NCI-H2081 (cell line): ENCODE data around the gene PSMB3.

Source experiments
- DNase-seq, 2 experiments: peaks; one replicate each; lab custom pipeline; 2025; lab: John Stamatoyannopoulos, UW

The PSMB3 gene

DNA sequence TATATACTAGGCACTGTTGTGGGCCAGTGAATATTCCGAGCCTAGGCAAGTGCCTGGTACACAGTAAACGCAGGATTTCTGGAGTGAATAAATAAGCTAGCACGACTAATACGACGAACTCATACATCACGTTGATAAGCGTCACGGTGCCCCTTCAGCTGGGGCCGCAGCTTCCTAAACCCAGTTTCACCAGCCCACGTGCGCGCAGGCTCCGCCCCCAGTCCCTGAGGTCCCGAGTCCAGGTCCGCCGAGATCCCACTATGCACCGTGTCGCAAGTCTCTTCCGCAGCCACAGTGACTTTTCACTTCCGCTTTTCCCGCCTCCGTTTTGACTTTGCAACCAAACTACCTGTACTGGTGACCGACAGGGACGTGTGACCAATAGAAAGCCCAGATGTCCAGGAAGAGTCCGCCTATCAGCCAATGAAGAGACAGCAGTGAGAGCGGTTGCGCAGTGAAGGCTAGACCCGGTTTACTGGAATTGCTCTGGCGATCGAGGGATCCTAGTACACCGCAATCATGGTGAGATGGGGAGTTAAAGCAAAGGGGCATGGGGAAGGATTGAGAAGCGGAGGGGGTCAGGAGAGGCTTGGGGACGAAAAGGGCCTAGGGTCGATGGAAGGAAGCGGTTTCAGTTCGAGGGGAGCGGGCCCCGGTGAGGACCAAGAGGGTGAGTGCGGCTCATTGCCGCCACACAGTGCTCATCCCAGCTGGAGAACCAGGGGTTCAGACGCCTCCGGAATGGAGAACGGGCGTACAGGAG is at the start of gene PSMB3:
PSMB3 (plus strand) TSS at position 434 of the 763 bp plus-strand sequence; CDS start at position 520, 86 bp downstream.
- DNase-seq = peak; percentile 99 to 100

DNA sequence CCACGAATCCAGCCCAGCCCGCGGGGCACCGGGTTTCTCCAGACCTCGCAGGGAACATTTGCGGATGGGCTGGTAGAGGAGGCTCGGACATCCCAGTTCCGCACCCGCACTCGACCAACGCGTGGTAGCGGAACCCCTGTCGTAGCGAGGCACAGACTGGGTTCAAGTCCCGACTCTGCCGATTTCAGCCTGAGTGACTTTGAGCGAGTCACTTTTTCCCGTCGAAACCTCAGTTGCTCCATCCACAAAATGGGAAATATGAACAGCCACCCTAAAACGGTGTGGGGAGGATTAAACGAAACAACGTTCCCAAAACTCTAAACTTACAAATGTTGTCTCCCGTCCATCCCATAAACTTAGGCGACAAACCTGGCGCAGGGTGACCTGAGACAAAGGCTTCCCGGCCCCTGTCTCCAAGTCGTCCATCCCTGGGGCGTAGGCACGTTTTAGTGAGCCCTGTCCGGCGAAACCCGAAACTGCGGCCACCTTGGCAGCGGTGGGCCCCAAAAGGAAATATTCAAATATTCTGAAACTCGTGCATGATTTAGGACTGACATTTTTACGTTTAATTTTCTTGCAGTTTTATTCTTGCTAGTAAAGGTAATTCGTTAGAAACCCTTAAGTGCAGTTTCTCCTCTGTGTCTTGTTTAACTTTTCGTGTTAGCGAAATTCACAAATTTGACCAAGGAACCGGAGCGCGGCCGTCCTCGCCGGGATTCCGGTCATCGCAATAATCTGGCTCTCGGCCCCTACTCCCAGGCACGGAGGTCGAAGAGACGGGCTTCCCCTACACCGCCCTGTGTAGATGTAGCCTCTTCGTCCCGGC is 49.4 kb upstream of the PSMB3 start:
- DNase-seq = peak in 1 of 2 experiments; percentile 45

- peak; percentile 98 to 99 for DNase-seq
Measured at GRCh38 chr17:38703742-38704605, 48.6 kb upstream of the PSMB3 start.

DNA sequence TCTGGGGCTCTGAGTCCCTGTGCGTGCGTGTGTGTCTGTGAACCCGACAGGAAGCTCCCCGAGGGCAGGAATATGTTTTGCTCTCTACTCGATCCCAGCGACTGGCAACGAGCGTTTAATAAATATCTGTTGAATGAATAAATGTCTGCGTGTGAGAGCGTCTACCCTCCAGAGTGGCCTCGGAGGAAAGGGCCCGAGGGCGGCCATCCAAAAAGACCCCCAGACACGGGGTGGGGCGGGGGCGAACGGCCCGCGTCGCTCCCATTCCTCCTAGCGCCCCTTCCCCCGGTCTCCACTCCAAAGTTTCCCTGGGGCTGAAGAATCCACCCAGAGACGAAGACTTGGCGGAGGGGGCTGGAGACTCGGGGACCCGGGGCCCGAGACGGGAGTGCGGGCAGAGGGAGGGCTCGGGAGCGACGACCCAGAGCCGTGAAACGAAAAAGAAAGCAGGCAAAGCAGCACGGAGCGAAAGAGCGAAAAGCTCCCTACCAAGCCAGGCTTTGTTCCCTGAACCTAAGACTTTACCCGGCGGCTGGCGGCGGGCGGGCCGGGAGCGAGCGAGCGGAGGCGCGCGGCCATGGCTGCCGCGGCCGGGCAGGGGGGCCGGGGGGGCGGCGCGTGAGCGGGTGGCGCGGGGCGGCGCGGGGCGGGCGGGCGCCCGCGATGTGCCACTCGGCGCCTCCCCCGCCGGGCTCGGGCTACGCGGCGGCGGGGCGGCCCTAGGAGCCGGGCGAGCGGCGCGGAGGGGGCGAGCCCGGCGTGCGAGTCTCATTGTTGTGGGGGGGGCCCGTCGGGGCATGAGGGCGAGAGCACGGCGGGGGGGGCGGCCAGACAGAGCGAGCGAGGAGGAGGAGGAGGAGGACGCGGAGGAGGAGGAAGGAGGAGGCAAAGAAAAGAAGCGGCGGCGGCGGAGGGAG is 47.7 kb upstream of the PSMB3 start, which contains the start of gene MLLT6:
MLLT6 (plus strand) TSS at position 668 of the 917 bp plus-strand sequence. CDS start 360 bp downstream, outside the sequence.
- DNase-seq = peak; percentile 85

GRCh38 chr17:38705523-38705802 is 47.1 kb upstream of the PSMB3 start:
- DNase-seq = no peak

- DNase-seq = peak; percentile 59 to 69
Measured at GRCh38 chr17:38705803-38706504, 46.6 kb upstream of the PSMB3 start.

DNA sequence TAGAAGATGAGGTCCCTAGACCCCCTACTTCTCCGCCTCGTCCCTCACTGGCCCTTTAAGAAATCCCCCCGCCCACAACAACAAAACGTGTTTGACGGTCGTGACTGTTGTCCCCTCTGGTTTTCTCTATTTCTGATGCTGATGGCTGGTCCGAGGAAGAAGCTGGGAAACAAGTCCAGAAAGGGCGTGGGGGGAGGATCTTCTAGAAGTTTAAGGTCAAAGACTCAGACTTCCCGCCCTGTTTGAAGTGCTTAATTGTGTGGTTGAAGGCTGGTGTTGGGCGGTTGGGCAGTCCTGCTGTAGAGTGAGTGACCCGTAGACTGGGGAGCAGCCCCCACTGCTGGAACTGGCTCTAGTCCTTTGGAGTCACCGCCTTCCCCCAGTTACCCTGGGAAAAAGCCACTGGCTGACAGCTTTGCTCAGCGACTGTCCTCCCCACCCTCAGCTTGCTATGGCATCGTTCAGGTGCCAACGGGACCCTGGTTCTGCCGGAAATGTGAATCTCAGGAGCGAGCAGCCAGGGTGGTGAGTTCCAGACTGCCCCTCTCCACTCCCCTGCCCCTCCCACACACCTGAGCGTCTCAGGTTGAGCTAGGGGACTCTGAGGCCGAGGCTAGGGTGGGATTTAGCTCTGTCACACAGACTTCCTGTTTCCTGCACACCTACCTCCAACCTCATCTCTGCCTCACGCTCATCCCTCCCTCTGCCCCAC is 45.9 kb upstream of the PSMB3 start:
- no peak for DNase-seq

- no peak for DNase-seq
Measured at GRCh38 chr17:38707678-38708351, 44.7 kb upstream of the PSMB3 start.

DNA sequence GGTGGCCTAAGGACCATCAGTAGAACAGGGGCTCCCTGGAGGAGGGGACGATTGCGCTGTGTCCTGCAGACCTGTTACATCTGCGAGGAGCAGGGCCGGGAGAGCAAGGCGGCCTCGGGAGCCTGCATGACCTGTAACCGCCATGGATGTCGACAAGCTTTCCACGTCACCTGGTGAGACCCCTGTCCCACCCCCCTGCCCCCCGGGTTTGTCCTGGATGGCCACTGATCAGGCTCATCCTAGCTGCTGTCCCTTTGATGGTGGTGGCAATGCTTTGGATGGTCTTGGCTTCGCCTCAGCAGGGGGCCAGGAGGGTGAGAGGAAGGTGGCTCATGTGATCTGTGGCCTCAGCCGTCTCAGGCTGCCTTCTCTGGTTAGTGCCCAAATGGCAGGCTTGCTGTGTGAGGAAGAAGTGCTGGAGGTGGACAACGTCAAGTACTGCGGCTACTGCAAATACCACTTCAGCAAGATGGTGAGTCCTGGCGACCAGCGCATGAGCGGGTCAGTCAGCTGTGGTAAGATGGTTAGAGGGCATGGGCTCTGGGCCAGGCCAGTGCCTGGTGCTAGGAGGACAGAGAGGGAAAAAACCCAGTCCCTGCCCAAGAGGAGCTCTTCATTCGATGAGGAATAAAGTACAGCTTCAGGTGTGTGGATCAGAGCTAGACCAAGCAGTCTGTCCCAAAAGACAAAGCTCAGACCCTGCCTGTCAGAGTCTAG is 43.3 kb upstream of the PSMB3 start:
- no peak for DNase-seq

DNA sequence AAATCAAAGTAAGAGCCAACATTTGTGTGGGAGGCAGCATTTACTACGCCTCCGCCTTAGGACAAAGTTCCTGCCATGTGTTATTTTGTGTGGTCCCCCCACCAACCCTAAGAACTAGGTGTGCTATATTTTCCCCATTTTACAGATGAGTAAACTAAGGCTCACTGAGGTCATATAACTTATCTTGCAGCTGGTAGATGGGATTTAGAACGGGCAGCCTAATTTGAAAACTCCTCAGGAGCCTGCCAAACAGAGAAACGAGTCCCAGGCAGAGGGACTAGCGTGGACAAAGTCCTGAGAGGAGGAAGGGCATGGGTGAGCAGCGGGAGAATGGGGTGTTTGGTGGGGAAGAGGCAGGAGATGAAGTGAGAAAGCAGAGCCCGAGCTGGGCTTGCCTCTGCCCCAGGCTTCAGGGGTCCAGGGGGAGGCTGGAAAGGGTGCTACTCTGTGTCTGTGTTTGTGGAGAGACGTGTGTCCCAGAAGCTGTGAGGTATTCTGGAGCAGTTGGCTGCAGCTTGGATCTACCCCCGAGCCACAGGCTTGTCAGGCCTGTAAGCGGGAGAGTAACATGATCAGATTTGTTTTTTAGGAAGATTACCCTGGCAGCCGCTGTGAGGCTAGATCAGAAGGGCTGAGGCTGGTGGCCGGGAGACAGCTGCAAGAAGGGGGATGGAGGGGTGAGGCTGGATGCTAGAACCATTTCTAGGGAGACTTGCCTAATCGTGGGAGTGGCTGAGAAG is 42.5 kb upstream of the PSMB3 start:
- no peak for DNase-seq

DNA sequence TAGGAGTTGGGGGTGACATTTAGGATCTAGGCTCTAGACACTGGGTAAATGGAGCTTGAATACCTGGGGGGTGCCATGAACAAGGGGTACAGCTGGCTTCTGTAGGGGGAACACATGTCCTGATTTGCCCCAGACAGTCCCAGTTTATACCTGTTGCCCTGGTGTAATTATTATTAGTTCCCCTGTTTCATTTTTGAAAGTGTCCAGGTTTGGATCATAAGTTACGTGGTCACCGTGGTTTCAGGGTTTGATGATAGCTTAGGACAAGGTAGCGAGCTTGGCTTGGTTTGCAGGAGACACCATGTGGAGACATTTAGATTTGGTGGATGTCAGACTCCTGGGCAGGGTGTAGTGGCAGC is 42.0 kb upstream of the PSMB3 start:
- DNase-seq = no peak

DNA sequence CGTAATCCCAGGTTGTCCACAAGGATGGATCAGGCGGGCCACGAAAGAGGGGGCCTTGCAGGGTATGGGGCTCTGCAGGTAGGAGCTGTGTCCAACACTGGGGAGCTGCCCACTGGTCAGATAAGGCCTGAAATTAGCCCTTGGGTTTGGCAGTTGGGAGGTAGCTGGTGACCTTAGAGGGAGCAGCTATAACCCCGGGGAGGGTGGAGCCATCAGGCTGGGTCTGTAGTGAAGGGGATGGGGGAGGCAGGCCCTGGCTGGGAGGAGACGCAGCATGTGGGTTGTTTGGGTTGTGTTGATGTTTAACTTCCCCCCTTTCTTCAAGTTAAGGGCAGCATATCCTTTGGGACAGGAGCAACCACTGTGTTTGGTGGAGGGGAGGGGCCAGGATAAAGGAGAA is 41.6 kb upstream of the PSMB3 start:
- DNase-seq = no peak

GRCh38 chr17:38711792-38712571 is 40.6 kb upstream of the PSMB3 start:
- peak in 1 of 2 experiments; percentile 44 for DNase-seq

GRCh38 chr17:38712593-38712992 is 39.9 kb upstream of the PSMB3 start:
- no peak for DNase-seq

DNA sequence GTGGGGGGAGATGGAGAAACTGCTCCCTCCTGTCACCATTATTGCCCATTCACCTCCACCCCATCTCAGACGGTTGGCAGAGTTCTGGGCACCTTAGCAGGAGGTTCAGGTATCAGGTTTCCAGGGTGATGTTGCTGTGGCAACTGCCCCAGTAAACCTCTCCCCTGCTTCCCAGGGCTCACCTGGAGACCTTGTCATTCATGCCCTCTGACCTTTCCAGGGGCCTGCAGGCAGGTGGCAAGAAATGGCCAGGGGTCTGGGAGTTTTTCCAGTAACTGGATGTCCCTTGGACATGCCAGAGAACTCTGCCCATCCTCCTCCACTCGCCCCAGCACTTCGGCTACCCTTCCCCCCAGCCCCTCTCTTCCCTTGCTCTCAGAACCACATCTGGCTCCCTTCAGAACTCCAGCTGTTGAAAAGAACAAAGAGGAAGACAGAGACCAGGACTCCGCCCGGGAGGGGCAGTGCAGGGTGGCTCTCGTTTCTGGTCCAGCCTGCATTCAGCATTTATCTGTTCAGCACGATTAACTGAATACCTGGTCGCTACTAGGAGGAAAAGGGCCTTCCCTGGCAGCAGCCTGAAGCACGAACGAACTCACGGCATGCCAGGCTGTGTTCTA is 39.0 kb upstream of the PSMB3 start:
- DNase-seq = no peak

DNA sequence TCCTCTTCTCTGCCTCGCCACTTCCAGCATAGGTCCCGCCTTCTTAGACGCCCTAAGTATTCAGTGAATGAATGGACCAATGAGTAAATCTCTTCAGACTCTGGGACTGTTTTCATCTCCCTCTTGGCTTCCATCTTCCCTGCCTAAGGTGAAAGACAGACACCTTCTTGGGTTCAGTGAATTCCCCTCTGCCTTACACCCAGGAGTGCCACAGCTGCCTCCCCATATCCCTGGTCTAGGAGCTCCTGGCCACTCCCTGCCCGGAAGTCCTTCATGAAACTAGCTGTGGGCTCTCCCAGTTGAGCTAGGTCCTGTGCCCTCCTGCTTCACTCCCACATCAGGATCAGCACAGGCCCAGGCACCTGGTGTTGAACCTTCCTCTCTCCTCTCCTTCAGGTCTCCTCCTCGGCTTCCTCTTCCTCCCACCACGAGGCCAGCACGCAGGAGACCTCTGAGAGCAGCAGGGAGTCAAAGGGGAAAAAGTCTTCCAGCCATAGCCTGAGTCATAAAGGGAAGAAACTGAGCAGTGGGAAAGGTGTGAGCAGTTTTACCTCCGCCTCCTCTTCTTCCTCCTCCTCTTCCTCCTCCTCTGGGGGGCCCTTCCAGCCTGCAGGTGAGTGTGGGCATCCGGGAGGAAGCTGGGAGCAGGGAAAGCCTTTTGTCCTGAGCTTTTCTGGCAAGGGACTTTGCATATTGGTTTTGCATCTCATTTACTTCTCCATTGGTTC is 37.2 kb upstream of the PSMB3 start:
- DNase-seq = no peak
